Measurements from ENCODE around the gene ARL11.

GRCh38 chr13:49669735-49670309 lies 41.5 kb downstream of the ARL11 start:
- no peak for TF ChIP-seq EZH2 (IDR thresholded peaks at IDR 0.05; ENCODE audit: low read length, missing control alignments)
- peak; percentile 77 to 92 for TF ChIP-seq CTCF (conservative IDR thresholded peaks at IDR 0.05 in 1 of 2, IDR thresholded peaks at IDR 0.05 in 1 of 2; ENCODE audit: low read depth in 1 of 2, low read length in 2 of 2)
